IMR-90 (cell line): ENCODE data around the gene PDRG1. TPM values are rescaled to one million over a fixed set of nuclear protein-coding genes. Genes with fewer than 3 reads are reported as not detected.

Experiments
- ATAC-seq: fragments of 200-7000 bp; cut with Tn5 transposase; 2 replicates; pipeline ENCODE4 v1.9.1; 2020; ENCODE audit warnings: low read depth, mild to moderate bottlenecking, moderate library complexity
- BruUV-seq: library from RNA; stranded (reverse); fragments of 400-500 nt; replicated peaks from 2 replicates; lab custom pipeline; 2021; lab: Mats Ljungman, UMichigan
- CTCF ChIA-PET: fragments of 300-600 bp; formaldehyde crosslinking; extraction: SDS; loops from one replicate; lab custom pipeline; 2021; ENCODE audit warnings: antibody characterized with exemption; lab: Yijun Ruan, JAX
- POLR2A ChIA-PET: fragments of 300-600 bp; sonication (Branson Sonifier 250); formaldehyde crosslinking; loops from one replicate; lab custom pipeline; 2022; ENCODE audit warnings: antibody characterized with exemption; ENCODE audit not compliant: unreplicated experiment; lab: Charles Lee
- DNase-seq: peaks from one replicate; pipeline ENCODE4 v3.0.0; 2013
- H2AFZ ChIP-seq: replicated peaks from 2 replicates; pipeline ENCODE3; 2013; ENCODE audit warnings: low read length, mild to moderate bottlenecking; ENCODE audit not compliant: poor library complexity
- H2AK5ac ChIP-seq: 2 replicates; pipeline ENCODE4 v1.6.1; 2013; ENCODE audit warnings: low read depth, low read length, inconsistent platforms
- H2AK9ac ChIP-seq: replicated peaks from 2 replicates; pipeline ENCODE3; 2013; ENCODE audit warnings: mild to moderate bottlenecking, low read depth, low read length, moderate library complexity; ENCODE audit not compliant: poor library complexity
- H2BK120ac ChIP-seq: 2 replicates; pipeline ENCODE4 v1.6.1; 2013; ENCODE audit warnings: low read depth, low read length, inconsistent platforms
- H2BK15ac ChIP-seq: 3 replicates; pipeline ENCODE4 v1.6.1; 2013; ENCODE audit warnings: low read depth, low read length, inconsistent platforms
- H2BK20ac ChIP-seq: 2 replicates; pipeline ENCODE4 v1.6.1; 2013; ENCODE audit warnings: low read depth, mild to moderate bottlenecking, inconsistent platforms, low read length, moderate library complexity
- H2BK5ac ChIP-seq: 2 replicates; pipeline ENCODE4 v1.6.1; 2013; ENCODE audit warnings: mild to moderate bottlenecking, low read depth, low read length, inconsistent platforms; ENCODE audit not compliant: poor library complexity, severe bottlenecking
- H3K14ac ChIP-seq: replicated peaks from 2 replicates; pipeline ENCODE4 v1.6.1; 2013; ENCODE audit warnings: low read depth, low read length, inconsistent platforms
- H3K18ac ChIP-seq: 2 replicates; pipeline ENCODE4 v1.6.1; 2013; ENCODE audit warnings: low read depth, low read length, control low read depth
- H3K23ac ChIP-seq: 2 replicates; pipeline ENCODE4 v1.6.1; 2013; ENCODE audit warnings: low read depth, low read length, inconsistent platforms
- H3K27ac ChIP-seq: 2 replicates; pipeline ENCODE4 v1.5.1; 2013; ENCODE audit warnings: mild to moderate bottlenecking, control low read depth, low read length; ENCODE audit not compliant: insufficient read depth
- H3K27me3 ChIP-seq: 2 replicates; pipeline ENCODE4 v1.6.1; 2013; ENCODE audit warnings: low read length; ENCODE audit not compliant: control insufficient read depth, insufficient read depth
- H3K36me3 ChIP-seq: 2 replicates; pipeline ENCODE4 v1.6.1; 2013; ENCODE audit warnings: low read length, mixed read lengths; ENCODE audit not compliant: control insufficient read depth, insufficient read depth
- H3K4ac ChIP-seq: 2 replicates; pipeline ENCODE4 v1.6.1; 2013; ENCODE audit warnings: low read depth, low read length, inconsistent platforms
- H3K4me1 ChIP-seq: 2 replicates; pipeline ENCODE4 v1.6.1; 2013; ENCODE audit warnings: low read length, mixed read lengths; ENCODE audit not compliant: control insufficient read depth, insufficient read depth
- H3K4me2 ChIP-seq: 2 replicates; pipeline ENCODE4 v1.6.1; 2013; ENCODE audit warnings: low read depth, mild to moderate bottlenecking, control low read depth, low read length, moderate library complexity
- H3K4me3 ChIP-seq: 2 replicates; pipeline ENCODE4 v1.5.1; 2013; ENCODE audit warnings: low read depth, mild to moderate bottlenecking, control low read depth, low read length, moderate library complexity; ENCODE audit not compliant: insufficient read depth
- H3K56ac ChIP-seq: 2 replicates; pipeline ENCODE4 v1.6.1; 2013; ENCODE audit warnings: low read length, inconsistent platforms; ENCODE audit not compliant: insufficient read depth; ENCODE audit errors: extremely low read depth
- H3K79me1 ChIP-seq, 2 experiments: 2 replicates each; pipeline ENCODE4 v1.6.1; 2013; ENCODE audit warnings: low read length in 2 of 2, inconsistent platforms in 1 of 2, low read depth in 1 of 2
- H3K9ac ChIP-seq: 2 replicates; pipeline ENCODE4 v1.6.1; 2013; ENCODE audit warnings: low read depth, low read length, control low read depth
- H3K9me1 ChIP-seq: 2 replicates; pipeline ENCODE4 v1.6.1; 2013; ENCODE audit warnings: low read length, inconsistent platforms; ENCODE audit not compliant: insufficient read depth
- H3K9me3 ChIP-seq: 2 replicates; pipeline ENCODE4 v1.6.1; 2013; ENCODE audit warnings: low read length; ENCODE audit not compliant: control insufficient read depth, insufficient read depth
- H4K20me1 ChIP-seq: 2 replicates; pipeline ENCODE4 v1.6.1; 2013; ENCODE audit warnings: low read length, inconsistent platforms; ENCODE audit not compliant: insufficient read depth
- H4K5ac ChIP-seq: 2 replicates; pipeline ENCODE4 v1.6.1; 2013; ENCODE audit warnings: mild to moderate bottlenecking, low read depth, low read length, control low read depth
- H4K8ac ChIP-seq, 2 experiments: 2 replicates each; pipeline ENCODE4 v1.6.1; 2013; ENCODE audit warnings: low read depth in 2 of 2, low read length in 2 of 2, control low read depth in 1 of 2, inconsistent platforms in 1 of 2
- H4K91ac ChIP-seq: 2 replicates; pipeline ENCODE4 v1.6.1; 2013; ENCODE audit warnings: low read depth, low read length, inconsistent platforms; ENCODE audit not compliant: insufficient read depth
- MXI1 ChIP-seq: IDR thresholded peaks from 2 replicates; pipeline ENCODE4 v1.6.1; 2012; ENCODE audit warnings: low read depth, mild to moderate bottlenecking, low read length, moderate library complexity, borderline replicate concordance
- WGBS, 2 experiments: methylation state at CpG; one replicate each; pipeline versions ENCODE4 v1.1.5 to v1.1.7; 2013; ENCODE audit warnings: missing lambda C conversion rate in 2 of 2; ENCODE audit not compliant: insufficient read length in 1 of 2; ENCODE audit errors: extremely low coverage in 2 of 2; 5-methylcytosine and 5-hydroxymethylcytosine counted together
- dilution Hi-C: fragments of 300-500 bp; cut with HindIII; formaldehyde crosslinking; loops from one replicate; pipeline ENCODE4 v1.14.3; 2018; ENCODE audit warnings: low sequenced_read_pairs; ENCODE audit not compliant: unreplicated experiment
- in situ Hi-C: fragments of 300-500 bp; cut with MboI; formaldehyde crosslinking; loops from 3 replicates; pipeline ENCODE4 v1.14.3; 2019; ENCODE audit warnings: low sequenced_read_pairs, inconsistent platforms, mixed read lengths
- intact Hi-C: fragments of 100-400 bp; cut with micrococcal nuclease; formaldehyde crosslinking; loops from 2 replicates; pipeline ENCODE4 v1.10.0; 2022
- polyA plus RNA-seq, 3 experiments: library from polyadenylated mRNA; depleted of rRNA; stranded (reverse); fragments of >200 nt; gene quantifications; 2 replicates each; pipeline ENCODE4 v1.2.3, GENCODE V29; 2012; ENCODE audit warnings: low replicate concordance in 1 of 3
- total RNA-seq: library from RNA; depleted of rRNA; stranded (reverse); fragments of >200 nt; gene quantifications from 2 replicates; pipeline ENCODE4 v1.2.3, GENCODE V29; 2012

Gene PDRG1
- total and polyA plus RNA-seq, 2 of the 4 experiments (the other 2 are of a cell fraction) = 5.0 to 15.7 TPM

GRCh38 chr20:31910071-31910803, 41.6 kb downstream of the PDRG1 start:
- DNase-seq = no peak
- dilution Hi-C loops = no loop called here
- no peak overlapping the region for H4K91ac ChIP-seq
- no peaks in the 10 kb centered on the region; the same call in 1 of the 2 replicates for H3K9me1 ChIP-seq
- intact Hi-C loops = no loop called here
- H3K4me2 ChIP-seq = no peak overlapping the region
- peaks cover 35% of the 10 kb centered on the region for H3K27me3 ChIP-seq
- no peak overlapping the region for H2BK5ac ChIP-seq
- H3K4me1 ChIP-seq = no peaks in the 10 kb centered on the region
- no peak overlapping the region for H4K5ac ChIP-seq
- no peak overlapping the region for H3K56ac ChIP-seq
- H3K79me1 ChIP-seq = no peaks in the 10 kb centered on the region
- H2BK15ac ChIP-seq = no peak overlapping the region
- H3K9ac ChIP-seq = no peak overlapping the region
- H2BK20ac ChIP-seq = no peak overlapping the region
- H4K20me1 ChIP-seq = no peaks in the 10 kb centered on the region
- 45% methylated on average over 3 of the region's 4 CpGs; no CpG with 5 or more reads in 1 of the 2 experiments for WGBS, 2 experiments
- no peak overlapping the region for H2AK5ac ChIP-seq
- no peak for TF ChIP-seq MXI1
- H3K14ac ChIP-seq = no peak overlapping the region
- no peak overlapping the region for H3K18ac ChIP-seq
- no peak for ATAC-seq
- no TSS peak for BruUV-seq
- no peak overlapping the region for H2BK120ac ChIP-seq
- H3K27ac ChIP-seq = no peak overlapping the region
- H3K4ac ChIP-seq = no peak overlapping the region
- no peak overlapping the region for H3K23ac ChIP-seq
- H3K36me3 ChIP-seq = no peaks in the 10 kb centered on the region
- ChIA-PET POLR2A (no interaction called here), CTCF (no interaction called here)
- no peak overlapping the region for H2AK9ac ChIP-seq
- no peak overlapping the region for H4K8ac ChIP-seq
- H2AFZ ChIP-seq = peak overlapping the region; percentile 7
- H3K9me3 ChIP-seq = no peaks in the 10 kb centered on the region
- H3K4me3 ChIP-seq = no peak overlapping the region
- in situ Hi-C loops = no loop called here
